Ishikawa (cell line): ENCODE data around the gene PLA2G4D.

Experiments used
- TF ChIP-seq, protein P1 (sequence below): IDR thresholded peaks from 2 replicates; pipeline ENCODE4 v1.6.1; 2012; ENCODE audit warnings: low read depth, mild to moderate bottlenecking
- TF ChIP-seq, protein P2 (sequence below): IDR thresholded peaks from 2 replicates; pipeline ENCODE4 v1.6.1; 2012

DNA sequence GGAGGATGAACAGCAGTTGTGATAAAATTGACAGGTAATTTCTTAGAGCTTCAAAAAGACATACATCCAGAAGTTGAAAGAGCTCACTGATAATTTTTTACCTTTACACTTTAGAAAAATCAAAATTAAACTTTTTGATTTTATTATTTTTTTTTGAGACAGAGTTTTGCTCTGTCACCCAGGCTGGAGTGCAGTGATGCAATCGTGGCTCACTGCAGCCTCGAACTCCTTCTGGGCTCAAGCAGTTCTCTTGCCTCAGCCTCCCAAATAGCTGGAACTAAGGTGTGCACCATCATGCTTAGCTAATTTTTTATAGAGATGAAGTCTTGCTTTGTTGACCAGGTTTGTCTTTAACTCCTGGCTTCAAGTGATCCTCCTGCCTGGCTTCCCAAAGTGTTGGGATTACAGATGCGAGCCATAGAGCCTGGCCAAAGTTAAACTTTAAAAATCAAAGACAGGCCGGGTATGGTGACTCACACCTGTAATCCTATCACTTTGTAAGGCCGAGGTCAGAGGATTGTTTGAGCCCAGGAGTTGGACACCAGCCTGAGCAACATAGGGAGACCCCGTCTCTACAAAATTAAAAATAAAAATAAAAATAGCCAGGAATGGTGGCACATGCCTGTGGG lies 40.4 kb upstream of the PLA2G4D start:
- TF ChIP-seq, protein P1, sequence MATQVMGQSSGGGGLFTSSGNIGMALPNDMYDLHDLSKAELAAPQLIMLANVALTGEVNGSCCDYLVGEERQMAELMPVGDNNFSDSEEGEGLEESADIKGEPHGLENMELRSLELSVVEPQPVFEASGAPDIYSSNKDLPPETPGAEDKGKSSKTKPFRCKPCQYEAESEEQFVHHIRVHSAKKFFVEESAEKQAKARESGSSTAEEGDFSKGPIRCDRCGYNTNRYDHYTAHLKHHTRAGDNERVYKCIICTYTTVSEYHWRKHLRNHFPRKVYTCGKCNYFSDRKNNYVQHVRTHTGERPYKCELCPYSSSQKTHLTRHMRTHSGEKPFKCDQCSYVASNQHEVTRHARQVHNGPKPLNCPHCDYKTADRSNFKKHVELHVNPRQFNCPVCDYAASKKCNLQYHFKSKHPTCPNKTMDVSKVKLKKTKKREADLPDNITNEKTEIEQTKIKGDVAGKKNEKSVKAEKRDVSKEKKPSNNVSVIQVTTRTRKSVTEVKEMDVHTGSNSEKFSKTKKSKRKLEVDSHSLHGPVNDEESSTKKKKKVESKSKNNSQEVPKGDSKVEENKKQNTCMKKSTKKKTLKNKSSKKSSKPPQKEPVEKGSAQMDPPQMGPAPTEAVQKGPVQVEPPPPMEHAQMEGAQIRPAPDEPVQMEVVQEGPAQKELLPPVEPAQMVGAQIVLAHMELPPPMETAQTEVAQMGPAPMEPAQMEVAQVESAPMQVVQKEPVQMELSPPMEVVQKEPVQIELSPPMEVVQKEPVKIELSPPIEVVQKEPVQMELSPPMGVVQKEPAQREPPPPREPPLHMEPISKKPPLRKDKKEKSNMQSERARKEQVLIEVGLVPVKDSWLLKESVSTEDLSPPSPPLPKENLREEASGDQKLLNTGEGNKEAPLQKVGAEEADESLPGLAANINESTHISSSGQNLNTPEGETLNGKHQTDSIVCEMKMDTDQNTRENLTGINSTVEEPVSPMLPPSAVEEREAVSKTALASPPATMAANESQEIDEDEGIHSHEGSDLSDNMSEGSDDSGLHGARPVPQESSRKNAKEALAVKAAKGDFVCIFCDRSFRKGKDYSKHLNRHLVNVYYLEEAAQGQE: no peak
- TF ChIP-seq, protein P2, sequence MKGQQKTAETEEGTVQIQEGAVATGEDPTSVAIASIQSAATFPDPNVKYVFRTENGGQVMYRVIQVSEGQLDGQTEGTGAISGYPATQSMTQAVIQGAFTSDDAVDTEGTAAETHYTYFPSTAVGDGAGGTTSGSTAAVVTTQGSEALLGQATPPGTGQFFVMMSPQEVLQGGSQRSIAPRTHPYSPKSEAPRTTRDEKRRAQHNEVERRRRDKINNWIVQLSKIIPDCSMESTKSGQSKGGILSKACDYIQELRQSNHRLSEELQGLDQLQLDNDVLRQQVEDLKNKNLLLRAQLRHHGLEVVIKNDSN: no peak
